Natural killer cell (primary cell): ENCODE data around the gene KRTAP4-16. TPM values are rescaled to one million over a fixed set of nuclear protein-coding genes. Genes with fewer than 3 reads are reported as not detected.
"Not testable (repeated sequence)": the region's sequence is repeated elsewhere in the genome, so short reads cannot be mapped to it uniquely, and the experiment has no call there.

ENCODE experiments used
- ATAC-seq, 3 donors: fragments of 150-1000 bp in 2 of 3; fragments of 200-7000 bp in 1 of 3; cut with Tn5 transposase; 1 replicate in 1 of 3; 2 replicates in 2 of 3; pipeline ENCODE4 v1.10.0; 2021; ENCODE audit warnings: mild to moderate bottlenecking in 2 of 3, moderate library complexity in 2 of 3
- DNase-seq, 2 donors: peaks; one replicate each; pipeline versions ENCODE4 v3.0.0 to v3.0.0-alpha.2; 2013 to 2021; ENCODE audit warnings: mixed read lengths in 1 of 2
- H3K27ac ChIP-seq: one replicate; pipeline ENCODE4 v1.5.1; 2013; ENCODE audit warnings: mild to moderate bottlenecking, low read length
- H3K27me3 ChIP-seq: one replicate; pipeline ENCODE4 v1.6.1; 2013; ENCODE audit warnings: low read length; ENCODE audit not compliant: control insufficient read depth, insufficient read depth
- H3K36me3 ChIP-seq: one replicate; pipeline ENCODE4 v1.6.1; 2013; ENCODE audit warnings: low read length; ENCODE audit not compliant: control insufficient read depth, insufficient read depth
- H3K4me1 ChIP-seq: one replicate; pipeline ENCODE4 v1.6.1; 2013; ENCODE audit warnings: low read length; ENCODE audit not compliant: control insufficient read depth, insufficient read depth
- H3K4me3 ChIP-seq: one replicate; pipeline ENCODE4 v1.5.1; 2013; ENCODE audit warnings: low read length
- H3K9me3 ChIP-seq: one replicate; pipeline ENCODE4 v1.6.1; 2013; ENCODE audit warnings: low read length; ENCODE audit not compliant: control insufficient read depth, insufficient read depth
- H3K27ac Mint-ChIP-seq, 2 donors: one replicate each; pipeline ENCODE4 v1.8.0; 2022; ENCODE audit warnings: mild to moderate bottlenecking in 2 of 2, mixed read lengths in 2 of 2, moderate library complexity in 1 of 2
- H3K27me3 Mint-ChIP-seq, 2 donors: one replicate each; pipeline ENCODE4 v1.8.0; 2022; ENCODE audit warnings: low read depth in 2 of 2, mixed read lengths in 2 of 2
- H3K36me3 Mint-ChIP-seq: one replicate; pipeline ENCODE4 v1.8.0; 2022; ENCODE audit warnings: mixed read lengths
- H3K4me1 Mint-ChIP-seq, 2 donors: one replicate each; pipeline ENCODE4 v1.8.0; 2022; ENCODE audit warnings: mixed read lengths in 2 of 2
- H3K4me3 Mint-ChIP-seq: one replicate; pipeline ENCODE4 v1.8.0; 2022; ENCODE audit warnings: mild to moderate bottlenecking, moderate library complexity, mixed read lengths
- H3K9me3 Mint-ChIP-seq, 2 donors: one replicate each; pipeline ENCODE4 v1.8.0; 2022; ENCODE audit warnings: mixed read lengths in 2 of 2
- CTCF ChIP-seq: fragments of 200-600 bp; IDR thresholded peaks from one replicate; pipeline ENCODE4 v1.8.0; 2022; ENCODE audit warnings: antibody characterized with exemption
- WGBS: methylation state at CpG from one replicate; pipeline ENCODE4 v1.1.7; 2013; ENCODE audit warnings: missing lambda C conversion rate; ENCODE audit not compliant: insufficient coverage; 5-methylcytosine and 5-hydroxymethylcytosine counted together
- intact Hi-C: fragments of 100-400 bp; cut with micrococcal nuclease; formaldehyde crosslinking; loops from one replicate; pipeline ENCODE4 v1.14.2; 2022
- total RNA-seq, 4 donors: library from RNA; stranded (reverse); fragments of 120-200 nt in 1 of 4; gene quantifications; one replicate each; pipeline versions ENCODE4 v1.2.3 to v1.2.4, GENCODE V29; 2013 to 2022

The KRTAP4-16 gene
- total RNA-seq, 3 donors from 2014 or later (not counting 1 experiment from before 2014, with no cell fraction given): not detected

GRCh38 chr17:41069031-41069430 lies 33.0 kb downstream of the KRTAP4-16 start:
- no peaks in the 10 kb centered on the region for H3K36me3 ChIP-seq
- H3K9me3 ChIP-seq: no peaks in the 10 kb centered on the region
- intact Hi-C loops: no loop called here
- DNase-seq (no peak), ATAC-seq (no peak)
- H3K27me3 ChIP-seq: no peaks in the 10 kb centered on the region
- H3K27ac ChIP-seq: no peak overlapping the region
- Mint-ChIP-seq H3K9me3 (no peaks in the 10 kb centered on the region), H3K27ac (no peak overlapping the region), H3K4me3 (no peak overlapping the region), H3K36me3 (no peaks in the 10 kb centered on the region), H3K27me3 (peaks cover 0 to 4% of the 10 kb centered on the region in 2 donors), H3K4me1 (no peaks in the 10 kb centered on the region)
- 41% methylated on average over 3 of the region's 3 CpGs for WGBS
- no peak overlapping the region for H3K4me3 ChIP-seq
- TF ChIP-seq CTCF: no peak
- no peaks in the 10 kb centered on the region for H3K4me1 ChIP-seq

- no peaks in the 10 kb centered on the region for H3K9me3 ChIP-seq
- Mint-ChIP-seq H3K4me3 (no peak overlapping the region), H3K27ac (no peak overlapping the region), H3K36me3 (no peaks in the 10 kb centered on the region), H3K9me3 (no peaks in the 10 kb centered on the region), H3K4me1 (no peaks in the 10 kb centered on the region), H3K27me3 (peaks cover 0 to 3% of the 10 kb centered on the region in 2 donors)
- no peaks in the 10 kb centered on the region for H3K4me1 ChIP-seq
- intact Hi-C loops: no loop called here
- ATAC-seq: no peak
- H3K27me3 ChIP-seq: no peaks in the 10 kb centered on the region
- H3K27ac ChIP-seq: no peak overlapping the region
- no peak for TF ChIP-seq CTCF
- no peak overlapping the region for H3K4me3 ChIP-seq
- DNase-seq: no peak
- H3K36me3 ChIP-seq: no peaks in the 10 kb centered on the region
These were observed 34.7 kb downstream of the KRTAP4-16 start for GRCh38 chr17:41067281-41067680.

- Histone ChIP-seq H3K4me3 (no peak within 1 kb of the TSS), H3K27ac (no peak within 1 kb of the TSS), H3K27me3 (no peaks in the 10 kb centered on the region), H3K36me3 (no peaks in the 10 kb centered on the region), H3K9me3 (no peaks in the 10 kb centered on the region), H3K4me1 (no peaks in the 10 kb centered on the region)
- DNase-seq (no peak), ATAC-seq (no peak)
- no peak within 1 kb of the TSS for H3K27ac Mint-ChIP-seq
- no peak for TF ChIP-seq CTCF
- H3K4me1 Mint-ChIP-seq: no peaks in the 10 kb centered on the region
- intact Hi-C loops: no loop called here
- peaks cover 0 to 6% of the 10 kb centered on the region in 2 donors for H3K27me3 Mint-ChIP-seq
- H3K36me3 Mint-ChIP-seq: no peaks in the 10 kb centered on the region
- H3K4me3 Mint-ChIP-seq: no peak within 1 kb of the TSS
- H3K9me3 Mint-ChIP-seq: no peaks in the 10 kb centered on the region
- 86% methylated on average over 5 of the region's 6 CpGs for WGBS
These were observed 36.0 kb downstream of the KRTAP4-16 start, which contains the start of gene KRTAP2-4 for GRCh38 chr17:41065829-41066624. KRTAP2-4 (minus strand) TSS chr17:41065879; CDS start chr17:41065845, 34 bp downstream.

GRCh38 chr17:41065016-41065689 lies 36.9 kb downstream of the KRTAP4-16 start:
- H3K27ac Mint-ChIP-seq, intact Hi-C loops, H3K4me3 ChIP-seq, H3K36me3 ChIP-seq, ATAC-seq, H3K9me3 Mint-ChIP-seq, H3K4me3 Mint-ChIP-seq, H3K27ac ChIP-seq, H3K9me3 ChIP-seq, DNase-seq, H3K36me3 Mint-ChIP-seq, H3K4me1 ChIP-seq, H3K27me3 ChIP-seq, H3K4me1 Mint-ChIP-seq: not testable (repeated sequence)
- WGBS: 84% methylated on average over 3 of the region's 16 CpGs
- peaks cover 5 to 15% of the 10 kb centered on the region in 2 donors for H3K27me3 Mint-ChIP-seq
